Stomach (tissue), 9 donors: ENCODE measurements around the gene SLC7A4. TPM values are rescaled to one million over a fixed set of nuclear protein-coding genes. Genes with fewer than 3 reads are reported as not detected.
"Not testable (repeated sequence)": the region's sequence is repeated elsewhere in the genome, so short reads cannot be mapped to it uniquely, and the experiment has no call there.

Experiments
- DNase-seq, 2 donors: peaks; one replicate each; pipeline versions ENCODE4 v3.0.0 to v3.0.0-alpha.2; 2013 to 2019
- H3K27ac ChIP-seq, 5 donors: fragments of 200-600 bp in 4 of 5; sonication (generic) in 4 of 5; one replicate each; pipeline ENCODE4 v1.5.1; 2013 to 2019; ENCODE audit warnings: mild to moderate bottlenecking in 1 of 5, moderate library complexity in 1 of 5
- H3K27me3 ChIP-seq, 3 donors: fragments of 200-600 bp; sonication (generic); one replicate each; pipeline ENCODE4 v1.5.1; 2017 to 2019; ENCODE audit warnings: mixed run types in 1 of 3
- H3K36me3 ChIP-seq, 4 donors: fragments of 200-600 bp; sonication (generic); 1 replicate in 3 of 4; 2 replicates in 1 of 4; pipeline ENCODE4 v1.5.1; 2016 to 2019
- H3K4me1 ChIP-seq, 4 donors: fragments of 200-600 bp; sonication (generic); one replicate each; pipeline ENCODE4 v1.5.1; 2016 to 2019
- H3K4me3 ChIP-seq, 4 donors: fragments of 200-600 bp; sonication (generic) in 3 of 4; one replicate each; pipeline ENCODE4 v1.5.1; 2016 to 2019; ENCODE audit warnings: mild to moderate bottlenecking in 1 of 4
- H3K9me3 ChIP-seq, 4 donors: fragments of 200-600 bp; sonication (generic); one replicate each; pipeline ENCODE4 v1.5.1; 2016 to 2019
- CTCF ChIP-seq, 7 experiments: fragments of 450-650 bp in 4 of 7; fragments of 200-600 bp in 3 of 7; sonication (generic) in 3 of 7; IDR thresholded peaks; one replicate each; pipeline ENCODE4 v1.5.1; 2016 to 2019; ENCODE audit warnings: antibody characterized with exemption in 7 of 7, control low read depth in 2 of 7, mild to moderate bottlenecking in 1 of 7
- EP300 ChIP-seq: sonication (generic); formaldehyde crosslinking; IDR thresholded peaks from one replicate; pipeline ENCODE4 v1.6.1; 2017; ENCODE audit warnings: antibody characterized with exemption
- POLR2A ChIP-seq, 4 donors: fragments of 450-650 bp; IDR thresholded peaks; one replicate each; pipeline ENCODE4 v1.6.1; 2016; ENCODE audit warnings: antibody characterized with exemption in 4 of 4, control low read depth in 2 of 4, mild to moderate bottlenecking in 1 of 4, moderate library complexity in 1 of 4
- POLR2AphosphoS5 ChIP-seq, 3 donors: sonication (generic); formaldehyde crosslinking; IDR thresholded peaks; one replicate each; pipeline ENCODE4 v1.6.1; 2016; ENCODE audit warnings: antibody characterized with exemption in 3 of 3
- WGBS, 5 donors: extraction: QIAGEN DNeasy Blood & Tissue Kit in 3 of 5; methylation state at CpG; one replicate each; pipeline versions ENCODE4 v1.1.5 to v1.1.7; 2013 to 2018; 5-methylcytosine and 5-hydroxymethylcytosine counted together
- intact Hi-C: fragments of 100-400 bp; cut with DNase I; formaldehyde crosslinking; loops from one replicate; pipeline ENCODE4 v1.15.1; 2023; ENCODE audit warnings: low total_unique reads
- polyA plus RNA-seq, 3 donors: library from polyadenylated mRNA; stranded (reverse); fragments of 200-250 nt; gene quantifications; one replicate each; pipeline ENCODE4 v1.2.3, GENCODE V29; 2013
- total RNA-seq, 5 donors: library from RNA; depleted of rRNA; stranded (reverse); fragments of >200 nt; gene quantifications; one replicate each; pipeline versions ENCODE4 v1.1.0 to v1.2.3, GENCODE V29; 2014 to 2016
- donor health status: healthy with polysubstance abuse.
- donor health status: Bipolar disorder and iron deficiency.
- donor health status: healthy.

Gene SLC7A4
- total and polyA plus RNA-seq, 8 donors, result 0.12 to 1.0 (median 0.18) TPM; not detected in 5

- Histone ChIP-seq H3K4me3 (no peak overlapping the region), H3K27me3 (peaks cover 0 to 17% (median 4%) of the 10 kb centered on the region in 3 donors), H3K27ac (no peak overlapping the region), H3K4me1 (no peaks in the 10 kb centered on the region), H3K9me3 (no peaks in the 10 kb centered on the region), H3K36me3 (no peaks in the 10 kb centered on the region)
- TF ChIP-seq POLR2AphosphoS5 (IDR thresholded peaks at IDR 0.05) (no peak), EP300 (no peak), CTCF (IDR thresholded peaks at IDR 0.05) (no peak), POLR2A (IDR thresholded peaks at IDR 0.05) (no peak)
- WGBS, 5 donors, result 79 to 87% (median 83%) methylated on average over 9 of the region's 9 CpGs
- no peak for DNase-seq
- intact Hi-C loops, result no loop called here
These were observed 18.9 kb upstream of the SLC7A4 start for GRCh38 chr22:21051145-21051830.

- H3K27ac ChIP-seq, H3K9me3 ChIP-seq, DNase-seq, intact Hi-C loops, H3K36me3 ChIP-seq, H3K4me3 ChIP-seq: not testable (repeated sequence)
- H3K4me1 ChIP-seq, result peaks cover 9 to 22% (median 16%) of the 10 kb centered on the region in 4 donors
- 94 to 100% (median 98%) methylated on average over 2 to 6 of the region's 12 CpGs; no CpG with 5 or more reads in 1 of the 5 donors for WGBS, 5 donors
- H3K27me3 ChIP-seq, result peaks cover 0 to 19% (median 5%) of the 10 kb centered on the region in 3 donors
These were observed 16.6 kb upstream of the SLC7A4 start for GRCh38 chr22:21048965-21049364.

GRCh38 chr22:21048448-21048847 is 16.1 kb upstream of the SLC7A4 start:
- intact Hi-C loops, DNase-seq, H3K9me3 ChIP-seq, H3K4me3 ChIP-seq, H3K36me3 ChIP-seq, H3K27ac ChIP-seq: not testable (repeated sequence)
- Histone ChIP-seq H3K4me1 (peaks cover 9 to 28% (median 16%) of the 10 kb centered on the region in 4 donors), H3K27me3 (peaks cover 0 to 19% (median 5%) of the 10 kb centered on the region in 3 donors)
- 78 to 100% (median 84%) methylated on average over 1 to 5 of the region's 5 CpGs for WGBS, 5 donors

GRCh38 chr22:21047730-21048129 is 15.4 kb upstream of the SLC7A4 start:
- H3K4me1 ChIP-seq, result peaks cover 9 to 29% (median 16%) of the 10 kb centered on the region in 4 donors
- no peak overlapping the region for H3K4me3 ChIP-seq
- no peak overlapping the region for H3K27ac ChIP-seq
- H3K9me3 ChIP-seq, result no peaks in the 10 kb centered on the region
- peaks cover 0 to 19% (median 5%) of the 10 kb centered on the region in 3 donors for H3K27me3 ChIP-seq
- DNase-seq, result no peak
- no peaks in the 10 kb centered on the region for H3K36me3 ChIP-seq
- TF ChIP-seq EP300, result no peak
- TF ChIP-seq CTCF (IDR thresholded peaks at IDR 0.05), result no peak
- TF ChIP-seq POLR2AphosphoS5 (IDR thresholded peaks at IDR 0.05), result no peak
- TF ChIP-seq POLR2A (IDR thresholded peaks at IDR 0.05), result no peak
- intact Hi-C loops, result no loop called here
- 58 to 74% (median 73%) methylated on average over 7 of the region's 7 CpGs for WGBS, 5 donors

GRCh38 chr22:21047035-21047661 is 14.8 kb upstream of the SLC7A4 start:
- no peak overlapping the region for H3K4me3 ChIP-seq
- H3K36me3 ChIP-seq, result no peaks in the 10 kb centered on the region
- DNase-seq, result no peak
- H3K27ac ChIP-seq, result no peak overlapping the region
- TF ChIP-seq EP300, result no peak
- no peak for TF ChIP-seq POLR2A (IDR thresholded peaks at IDR 0.05)
- TF ChIP-seq POLR2AphosphoS5 (IDR thresholded peaks at IDR 0.05), result no peak
- no peak for TF ChIP-seq CTCF (IDR thresholded peaks at IDR 0.05)
- WGBS, 5 donors, result 88 to 93% (median 90%) methylated on average over 11 to 14 of the region's 14 CpGs
- H3K4me1 ChIP-seq, result peaks cover 9 to 29% (median 16%) of the 10 kb centered on the region in 4 donors
- intact Hi-C loops, result no loop called here
- H3K9me3 ChIP-seq, result no peaks in the 10 kb centered on the region
- peaks cover 0 to 19% (median 5%) of the 10 kb centered on the region in 3 donors for H3K27me3 ChIP-seq
